HCT116 (cell line): ENCODE measurements around the gene WHRN. TPM values are rescaled to one million over a fixed set of nuclear protein-coding genes. Genes with fewer than 3 reads are reported as not detected.

Experiments
- ATAC-seq: fragments of 200-7000 bp; cut with Tn5 transposase; 2 replicates; pipeline ENCODE4 v1.9.1; 2020; ENCODE audit warnings: mild to moderate bottlenecking, moderate library complexity
- BruUV-seq: library from RNA; stranded (reverse); fragments of 400-500 nt; replicated peaks from 2 replicates; lab custom pipeline; 2021; lab: Mats Ljungman, UMichigan
- CTCF ChIA-PET: fragments of 300-600 bp; sonication (Branson Sonifier 250); formaldehyde crosslinking; loops from one replicate; lab custom pipeline; 2021; ENCODE audit warnings: antibody characterized with exemption; lab: Charles Lee
- POLR2A ChIA-PET: fragments of 300-600, 350-600 bp; sonication (Branson Sonifier 250); formaldehyde crosslinking; loops from one replicate; lab custom pipeline; 2021; ENCODE audit warnings: antibody characterized with exemption; lab: Charles Lee
- RAD21 ChIA-PET, 2 experiments: fragments of 300-600 bp; sonication (Branson Sonifier 250); formaldehyde crosslinking; loops; one replicate each; lab custom pipeline; 2023; ENCODE audit warnings: low total read pairs in 2 of 2; ENCODE audit not compliant: uncharacterized antibody in 2 of 2, unreplicated experiment in 2 of 2, low non-redundant PET in 1 of 2; lab: Charles Lee
- DNase-seq: peaks from one replicate; pipeline ENCODE4 v3.0.0-alpha.2; 2010; ENCODE audit warnings: low read depth, low spot score
- H2AFZ ChIP-seq: fragments of 200-600 bp; shearing (Covaris generic), sonication (generic); 2 replicates; pipeline ENCODE4 v1.6.1; 2017; ENCODE audit warnings: low read depth, mixed run types, mixed read lengths, antibody characterized with exemption, low read length; ENCODE audit not compliant: poor library complexity, severe bottlenecking
- H3K27ac ChIP-seq: 2 replicates; pipeline ENCODE4 v1.5.1; 2012; ENCODE audit warnings: low read depth, low read length
- H3K27me3 ChIP-seq: fragments of 200-600 bp; sonication (generic); 2 replicates; pipeline ENCODE4 v1.6.1; 2016; ENCODE audit warnings: mixed run types, low read length, mixed read lengths; ENCODE audit not compliant: insufficient read depth
- H3K36me3 ChIP-seq, 2 experiments: fragments of 200-500 bp in 1 of 2; fragments of 200-600 bp in 1 of 2; sonication (Bioruptor generic) in 1 of 2; sonication (generic) in 1 of 2; 2 replicates each; pipeline versions ENCODE4 v1.5.1 to v1.6.1; 2014 to 2016; ENCODE audit warnings: low read length in 2 of 2, inconsistent platforms in 1 of 2, mixed read lengths in 1 of 2, mixed run types in 1 of 2; ENCODE audit not compliant: insufficient read depth in 2 of 2, control insufficient read depth in 1 of 2
- H3K4me1 ChIP-seq, 2 experiments: fragments of 200-600 bp in 1 of 2; sonication (generic) in 1 of 2; 2 replicates each; pipeline versions ENCODE4 v1.5.1 to v1.6.1; 2012 to 2017; ENCODE audit warnings: low read length in 2 of 2, inconsistent platforms in 1 of 2, mild to moderate bottlenecking in 1 of 2, mixed read lengths in 1 of 2, mixed run types in 1 of 2, moderate library complexity in 1 of 2; ENCODE audit not compliant: insufficient read depth in 2 of 2, control insufficient read depth in 1 of 2
- H3K4me2 ChIP-seq: fragments of 200-600 bp; sonication (generic); 2 replicates; pipeline ENCODE4 v1.6.1; 2017; ENCODE audit warnings: mixed run types, low read length, mixed read lengths
- H3K4me3 ChIP-seq, 2 experiments: fragments of 200-600 bp in 1 of 2; sonication (generic) in 1 of 2; replicated peaks in 1 of 2; 2 replicates each; pipeline ENCODE4 v1.5.1; 2011 to 2016; ENCODE audit warnings: low read length in 2 of 2, control low read depth in 1 of 2, low read depth in 1 of 2, mild to moderate bottlenecking in 1 of 2, mixed read lengths in 1 of 2, mixed run types in 1 of 2
- H3K79me2 ChIP-seq: fragments of 200-600 bp; sonication (generic); 2 replicates; pipeline ENCODE4 v1.6.1; 2017; ENCODE audit warnings: mild to moderate bottlenecking, mixed run types, low read length, moderate library complexity, mixed read lengths; ENCODE audit not compliant: insufficient read depth
- H3K9ac ChIP-seq: fragments of 200-600 bp; sonication (generic); 2 replicates; pipeline ENCODE4 v1.6.1; 2016; ENCODE audit warnings: low read length, mixed read lengths
- H3K9me2 ChIP-seq: fragments of 200-600 bp; sonication (generic), shearing (Covaris generic); 2 replicates; pipeline ENCODE4 v1.6.1; 2017; ENCODE audit warnings: mixed run types, mild to moderate bottlenecking, moderate library complexity; ENCODE audit not compliant: insufficient read depth
- H3K9me3 ChIP-seq, 2 experiments: fragments of 200-500 bp in 1 of 2; fragments of 200-600 bp in 1 of 2; sonication (Bioruptor generic) in 1 of 2; sonication (generic) in 1 of 2; 2 replicates each; pipeline ENCODE4 v1.6.1; 2014 to 2017; ENCODE audit warnings: low read length in 2 of 2, mixed read lengths in 2 of 2, inconsistent platforms in 1 of 2, low read depth in 1 of 2, mild to moderate bottlenecking in 1 of 2, mixed run types in 1 of 2, moderate library complexity in 1 of 2; ENCODE audit not compliant: control insufficient read depth in 1 of 2, insufficient read depth in 1 of 2
- H4K20me1 ChIP-seq: fragments of 200-600 bp; sonication (generic), shearing (Covaris generic); 2 replicates; pipeline ENCODE4 v1.6.1; 2017; ENCODE audit warnings: mixed run types, mild to moderate bottlenecking, moderate library complexity; ENCODE audit not compliant: insufficient read depth
- ATF3 ChIP-seq: IDR thresholded peaks from 2 replicates; pipeline ENCODE4 v1.6.1; 2012
- CBX3 ChIP-seq: IDR thresholded peaks from 2 replicates; pipeline ENCODE4 v1.6.1; 2012; ENCODE audit warnings: low read depth
- CEBPB ChIP-seq: IDR thresholded peaks from 2 replicates; pipeline ENCODE4 v1.6.1; 2012; ENCODE audit warnings: low read depth
- EGR1 ChIP-seq: IDR thresholded peaks from 2 replicates; pipeline ENCODE4 v1.6.1; 2012; ENCODE audit warnings: low read depth
- ELF1 ChIP-seq: IDR thresholded peaks from 2 replicates; pipeline ENCODE4 v1.6.1; 2012; ENCODE audit warnings: low read depth, borderline replicate concordance
- EZH2 ChIP-seq: fragments of 200-600 bp; sonication (generic); IDR thresholded peaks from 2 replicates; pipeline ENCODE4 v1.6.1; 2017; ENCODE audit warnings: antibody characterized with exemption, mixed run types
- EZH2phosphoT487 ChIP-seq: fragments of 200-600 bp; IDR thresholded peaks from 2 replicates; pipeline ENCODE4 v1.6.1; 2018; ENCODE audit warnings: antibody characterized with exemption, borderline replicate concordance
- FOSL1 ChIP-seq: IDR thresholded peaks from 2 replicates; pipeline ENCODE4 v1.6.1; 2012; ENCODE audit warnings: low read depth
- MAX ChIP-seq: IDR thresholded peaks from 2 replicates; pipeline ENCODE4 v1.6.1; 2012
- RAD21 ChIP-seq: IDR thresholded peaks from 2 replicates; pipeline ENCODE4 v1.6.1; 2012; ENCODE audit warnings: low read depth, mild to moderate bottlenecking
- SIN3A ChIP-seq: IDR thresholded peaks from 2 replicates; pipeline ENCODE4 v1.6.1; 2012; ENCODE audit warnings: low read depth
- SP1 ChIP-seq: IDR thresholded peaks from 2 replicates; pipeline ENCODE4 v1.6.1; 2012; ENCODE audit warnings: low read depth
- SRF ChIP-seq: IDR thresholded peaks from 2 replicates; pipeline ENCODE4 v1.6.1; 2012; ENCODE audit warnings: low read depth
- TCF7L2 ChIP-seq: IDR thresholded peaks from 2 replicates; pipeline ENCODE4 v1.7.0; 2011; ENCODE audit warnings: borderline replicate concordance, inconsistent platforms; ENCODE audit not compliant: insufficient read depth, insufficient read length; ENCODE audit errors: extremely low read depth
- ZFX ChIP-seq: fragments of 450-650 bp; IDR thresholded peaks from 2 replicates; pipeline ENCODE4 v1.6.1; 2017
- intact Hi-C: fragments of 100-400 bp; cut with micrococcal nuclease; formaldehyde crosslinking; loops from 2 replicates; pipeline ENCODE4 v1.10.0; 2022
- total RNA-seq: library from RNA; stranded (reverse); gene quantifications from one replicate; pipeline ENCODE4 v1.2.1, GENCODE V29; 2021; ENCODE audit not compliant: unreplicated experiment

Gene WHRN
- total RNA-seq, 1 experiment from 2014 or later: 12.8 TPM

GRCh38 chr9:114442022-114442421, 63.3 kb downstream of the WHRN start:
- Histone ChIP-seq H3K36me3 (no peaks in the 10 kb centered on the region), H3K27me3 (no peaks in the 10 kb centered on the region), H4K20me1 (no peaks in the 10 kb centered on the region), H3K79me2 (no peaks in the 10 kb centered on the region), H3K4me1 (no peaks in the 10 kb centered on the region), H2AFZ (no peak overlapping the region), H3K4me3 (no peak overlapping the region), H3K9ac (no peak overlapping the region), H3K9me2 (no peaks in the 10 kb centered on the region), H3K27ac (no peak overlapping the region), H3K9me3 (no peaks in the 10 kb centered on the region), H3K4me2 (no peak overlapping the region)
- TF ChIP-seq SRF (no peak), CBX3 (no peak), EGR1 (no peak), SP1 (no peak), FOSL1 (no peak), ELF1 (no peak), TCF7L2 (no peak), MAX (no peak), EZH2phosphoT487 (no peak), ZFX (no peak), EZH2 (no peak), SIN3A (no peak), CEBPB (no peak), RAD21 (no peak), ATF3 (no peak)
- ChIA-PET CTCF (no interaction called here), POLR2A (no interaction called here), RAD21 (no interaction called here)
- intact Hi-C loops: no loop called here
- DNase-seq (no peak), ATAC-seq (no peak)
- BruUV-seq: no TSS peak
